Measurements from ENCODE around the gene CCDC70. TPM values are rescaled to one million over a fixed set of nuclear protein-coding genes. Genes with fewer than 3 reads are reported as not detected.

The CCDC70 gene
- total and polyA plus RNA-seq, 8 donors = not detected

DNA sequence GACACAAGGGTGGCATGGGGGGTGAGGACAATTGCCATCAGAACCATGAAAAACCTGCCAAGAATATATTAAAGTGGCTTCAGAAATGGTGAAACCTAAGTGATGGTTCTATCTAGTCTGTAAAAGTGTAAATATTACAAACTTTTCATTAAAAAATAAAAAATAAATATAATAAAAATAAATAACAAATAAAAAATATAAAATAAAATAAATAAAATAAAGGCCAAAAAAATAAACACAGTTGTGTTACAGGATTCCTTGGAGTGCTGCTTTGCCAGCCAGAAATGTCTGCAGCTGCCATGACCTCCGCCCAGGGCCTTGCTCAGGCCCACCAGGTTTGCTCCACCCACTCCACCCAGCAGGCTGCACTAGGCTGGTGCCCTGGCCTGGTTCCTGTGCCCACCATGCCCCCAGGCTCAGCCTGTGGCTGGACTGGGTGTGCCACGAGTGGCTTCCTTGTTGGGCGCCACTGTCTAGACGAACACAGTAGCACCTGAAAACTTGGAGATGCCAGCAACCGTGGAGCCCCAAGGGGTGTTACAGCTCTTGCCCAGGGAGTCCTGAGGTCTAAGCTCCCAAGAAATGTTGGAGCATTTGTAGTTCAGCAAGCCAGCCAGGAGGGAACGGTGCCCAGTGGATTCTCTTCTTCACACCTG lies 20.9 kb downstream of the CCDC70 start:
- H3K4me3 ChIP-seq = no peak overlapping the region
- TF ChIP-seq, protein P1, sequence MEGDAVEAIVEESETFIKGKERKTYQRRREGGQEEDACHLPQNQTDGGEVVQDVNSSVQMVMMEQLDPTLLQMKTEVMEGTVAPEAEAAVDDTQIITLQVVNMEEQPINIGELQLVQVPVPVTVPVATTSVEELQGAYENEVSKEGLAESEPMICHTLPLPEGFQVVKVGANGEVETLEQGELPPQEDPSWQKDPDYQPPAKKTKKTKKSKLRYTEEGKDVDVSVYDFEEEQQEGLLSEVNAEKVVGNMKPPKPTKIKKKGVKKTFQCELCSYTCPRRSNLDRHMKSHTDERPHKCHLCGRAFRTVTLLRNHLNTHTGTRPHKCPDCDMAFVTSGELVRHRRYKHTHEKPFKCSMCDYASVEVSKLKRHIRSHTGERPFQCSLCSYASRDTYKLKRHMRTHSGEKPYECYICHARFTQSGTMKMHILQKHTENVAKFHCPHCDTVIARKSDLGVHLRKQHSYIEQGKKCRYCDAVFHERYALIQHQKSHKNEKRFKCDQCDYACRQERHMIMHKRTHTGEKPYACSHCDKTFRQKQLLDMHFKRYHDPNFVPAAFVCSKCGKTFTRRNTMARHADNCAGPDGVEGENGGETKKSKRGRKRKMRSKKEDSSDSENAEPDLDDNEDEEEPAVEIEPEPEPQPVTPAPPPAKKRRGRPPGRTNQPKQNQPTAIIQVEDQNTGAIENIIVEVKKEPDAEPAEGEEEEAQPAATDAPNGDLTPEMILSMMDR (IDR thresholded peaks at IDR 0.05) = no peak
- intact Hi-C loops (cut with DNase I) = no loop called here
- DNase-seq (no peak), ATAC-seq (no peak)
- H3K36me3 ChIP-seq = no peaks in the 10 kb centered on the region
- no peak overlapping the region for H3K27ac ChIP-seq
- H3K4me1 ChIP-seq = no peaks in the 10 kb centered on the region
- H3K27me3 ChIP-seq = no peaks in the 10 kb centered on the region
- peaks cover 0 to 21% of the 10 kb centered on the region in 2 donors for H3K9me3 ChIP-seq

DNA sequence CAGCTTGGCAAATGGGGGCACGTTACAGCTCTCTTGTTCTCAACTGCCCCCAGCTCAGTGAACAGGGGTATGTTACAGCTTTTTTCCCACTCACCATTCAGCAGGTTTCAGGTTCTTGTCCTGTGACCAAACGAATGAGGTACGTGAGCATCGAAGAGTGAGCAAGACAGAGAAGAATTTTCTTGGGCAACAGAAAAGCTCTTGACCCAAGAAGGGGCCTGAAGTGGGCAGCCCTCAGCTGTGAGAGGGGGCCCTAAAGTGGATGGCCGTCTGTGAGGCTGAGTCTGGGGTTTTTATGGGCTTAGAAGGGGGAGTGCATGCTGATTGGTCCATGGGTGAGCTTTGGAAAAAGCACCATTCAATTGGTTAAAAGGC lies 21.4 kb downstream of the CCDC70 start:
- no peak overlapping the region for H3K4me3 ChIP-seq
- H3K36me3 ChIP-seq = no peaks in the 10 kb centered on the region
- TF ChIP-seq, protein P1 (IDR thresholded peaks at IDR 0.05) = no peak
- H3K9me3 ChIP-seq = peaks cover 0 to 21% of the 10 kb centered on the region in 2 donors
- no peak overlapping the region for H3K27ac ChIP-seq
- ATAC-seq = no peak
- no peaks in the 10 kb centered on the region for H3K4me1 ChIP-seq
- no peaks in the 10 kb centered on the region for H3K27me3 ChIP-seq
- no peak for DNase-seq
- intact Hi-C loops (cut with DNase I) = no loop called here

DNA sequence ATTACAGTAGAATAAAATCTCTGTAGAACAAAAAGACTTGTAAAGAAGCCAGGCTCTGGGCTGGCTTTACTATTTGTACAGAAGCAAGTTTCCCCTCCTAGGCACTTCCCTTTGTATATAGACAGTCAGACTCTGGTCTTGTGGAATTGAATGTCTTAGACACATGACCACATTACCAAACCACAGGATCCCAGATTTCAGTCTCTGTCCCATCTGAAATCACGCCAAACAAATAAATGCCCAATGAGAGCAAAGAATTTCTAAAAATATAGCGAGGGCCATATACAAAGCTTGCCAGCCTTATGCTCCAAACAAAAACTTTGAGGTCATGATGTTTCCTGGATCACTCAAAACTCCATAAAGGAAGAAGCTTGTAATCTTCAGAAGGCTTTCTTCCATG lies 23.9 kb downstream of the CCDC70 start:
- Histone ChIP-seq H3K4me1 (no peaks in the 10 kb centered on the region), H3K9me3 (peaks cover 0 to 21% of the 10 kb centered on the region in 2 donors), H3K27me3 (no peaks in the 10 kb centered on the region), H3K27ac (no peak overlapping the region), H3K4me3 (no peak overlapping the region), H3K36me3 (no peaks in the 10 kb centered on the region)
- TF ChIP-seq, protein P1 (IDR thresholded peaks at IDR 0.05) = no peak
- no peak for DNase-seq
- intact Hi-C loops (cut with DNase I) = no loop called here
- ATAC-seq = no peak

DNA sequence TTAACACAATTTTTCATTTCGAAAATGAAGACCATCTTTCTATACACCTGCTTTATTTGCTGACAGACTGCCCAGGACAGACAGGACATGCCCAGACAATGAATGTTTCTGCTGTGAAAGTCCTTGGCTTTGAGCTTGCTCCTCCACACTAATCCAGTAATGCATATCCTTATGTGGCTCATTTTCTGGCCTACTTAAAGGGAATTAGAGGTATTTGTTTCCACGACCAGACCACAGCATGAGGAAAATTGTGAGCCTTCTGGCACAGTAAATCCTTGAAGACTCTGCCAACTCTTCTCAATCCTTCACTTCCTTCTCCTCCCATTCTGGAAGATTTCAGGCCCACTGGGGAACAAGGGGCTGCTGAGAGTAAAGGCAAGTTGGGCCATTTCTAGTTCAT lies 25.7 kb downstream of the CCDC70 start:
- Histone ChIP-seq H3K4me3 (no peak overlapping the region), H3K36me3 (no peaks in the 10 kb centered on the region), H3K9me3 (peaks cover 0 to 9% of the 10 kb centered on the region in 2 donors), H3K27ac (no peak overlapping the region), H3K27me3 (no peaks in the 10 kb centered on the region), H3K4me1 (no peaks in the 10 kb centered on the region)
- TF ChIP-seq, protein P1 (IDR thresholded peaks at IDR 0.05) = no peak
- DNase-seq (no peak), ATAC-seq (no peak)
- intact Hi-C loops (cut with DNase I) = no loop called here

DNA sequence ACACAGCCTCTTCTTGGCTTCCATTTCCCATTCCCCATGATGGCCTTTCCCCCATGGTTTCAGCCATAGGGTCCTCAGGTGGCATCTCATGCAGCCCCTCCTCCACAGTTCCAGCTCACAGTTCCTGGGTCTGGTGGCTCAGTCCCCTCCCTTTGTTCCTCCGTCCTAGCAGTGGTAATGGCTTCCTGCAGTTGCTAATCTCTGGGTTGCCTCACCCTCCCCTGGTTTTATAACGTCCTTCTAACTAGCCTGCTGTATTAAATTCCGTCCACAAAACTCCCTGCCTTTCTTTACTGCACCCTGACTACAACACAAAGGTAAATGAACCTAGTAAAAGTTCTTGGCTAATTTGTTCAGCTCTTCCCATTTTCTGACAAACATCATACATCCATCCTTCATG lies 30.9 kb downstream of the CCDC70 start:
- Histone ChIP-seq H3K36me3 (no peaks in the 10 kb centered on the region), H3K4me1 (no peaks in the 10 kb centered on the region), H3K4me3 (no peak overlapping the region), H3K27me3 (no peaks in the 10 kb centered on the region), H3K9me3 (no peaks in the 10 kb centered on the region), H3K27ac (no peak overlapping the region)
- ATAC-seq (no peak), DNase-seq (no peak)
- intact Hi-C loops (cut with DNase I) = no loop called here
- TF ChIP-seq, protein P1 (IDR thresholded peaks at IDR 0.05) = no peak
